A204.1 (cell line): Measurements from ENCODE around the gene VAMP5.
A peak's percentile ranks its signal among the peaks of the same experiment; 100 is the strongest.
"Not testable (repeated sequence)": the region's sequence is repeated elsewhere in the genome, so short reads cannot be mapped to it uniquely, and the experiment has no call there.

Experiments used
- FAIRE-seq: peaks from 2 replicates; lab custom pipeline; 2012; peaks lifted over from hg19 to GRCh38; lab: Jason Lieb, UNC

The VAMP5 gene

GRCh38 chr2:85551698-85552678 is 32.2 kb upstream of the VAMP5 start:
- peak; percentile 6 for FAIRE-seq

- FAIRE-seq, result no peak
Observed at GRCh38 chr2:85553184-85553583, 31.0 kb upstream of the VAMP5 start.

- FAIRE-seq, result no peak
Observed at GRCh38 chr2:85554980-85555612, 29.1 kb upstream of the VAMP5 start.

GRCh38 chr2:85557130-85557529 is 27.1 kb upstream of the VAMP5 start:
- no peak for FAIRE-seq

- no peak for FAIRE-seq
Observed at GRCh38 chr2:85558160-85558559, 26.1 kb upstream of the VAMP5 start.

- not testable (repeated sequence) for FAIRE-seq
Observed at GRCh38 chr2:85560403-85560726, 23.9 kb upstream of the VAMP5 start.

GRCh38 chr2:85560812-85561279 is 23.4 kb upstream of the VAMP5 start:
- no peak for FAIRE-seq

- FAIRE-seq, result peak; percentile 41
Observed at GRCh38 chr2:85561280-85562212, 22.7 kb upstream of the VAMP5 start, which contains the start of gene GGCX. Gene GGCX (minus strand): TSS chr2:85561493. CDS start chr2:85561428, 65 bp downstream.

- FAIRE-seq, result no peak
Observed at GRCh38 chr2:85564144-85564563, 20.1 kb upstream of the VAMP5 start.

- no peak for FAIRE-seq
Observed at GRCh38 chr2:85566265-85566664, 18.0 kb upstream of the VAMP5 start.

GRCh38 chr2:85575739-85576138 is 8.5 kb upstream of the VAMP5 start:
- no peak for FAIRE-seq

- no peak for FAIRE-seq
Observed at GRCh38 chr2:85577063-85577385, 7.2 kb upstream of the VAMP5 start.

GRCh38 chr2:85577386-85578242 is 6.6 kb upstream of the VAMP5 start, which contains the start of gene VAMP8:
Gene VAMP8 (plus strand): TSS chr2:85577586. CDS start chr2:85577647, 61 bp downstream.
- FAIRE-seq, result no peak

GRCh38 chr2:85578243-85579180 is 5.7 kb upstream of the VAMP5 start:
- no peak for FAIRE-seq

- FAIRE-seq, result no peak
Observed at GRCh38 chr2:85579266-85579935, 4.8 kb upstream of the VAMP5 start.

GRCh38 chr2:85580206-85580605 is 4.0 kb upstream of the VAMP5 start:
- no peak for FAIRE-seq

GRCh38 chr2:85582492-85582891 is 1.7 kb upstream of the VAMP5 start:
- no peak for FAIRE-seq

GRCh38 chr2:85583667-85584353 is 421 bp upstream of the VAMP5 start:
- no peak for FAIRE-seq
